GM18873 (cell line): ENCODE data around the gene RPS2.
"Not testable (repeated sequence)": the region's sequence is repeated elsewhere in the genome, so short reads cannot be mapped to it uniquely, and the experiment has no call there.

Experiments used
- ATAC-seq: cut with Tn5 transposase; IDR thresholded peaks from one replicate; pipeline ENCODE4 v1.9.1; 2021; ENCODE audit warnings: mild to moderate bottlenecking, moderate library complexity, moderate number of reproducible peaks; ENCODE audit not compliant: unreplicated experiment, low FRiP score

RPS2 gene

GRCh38 chr16:1965396-1966001, 873 bp upstream of the RPS2 start:
- no peak for ATAC-seq

DNA sequence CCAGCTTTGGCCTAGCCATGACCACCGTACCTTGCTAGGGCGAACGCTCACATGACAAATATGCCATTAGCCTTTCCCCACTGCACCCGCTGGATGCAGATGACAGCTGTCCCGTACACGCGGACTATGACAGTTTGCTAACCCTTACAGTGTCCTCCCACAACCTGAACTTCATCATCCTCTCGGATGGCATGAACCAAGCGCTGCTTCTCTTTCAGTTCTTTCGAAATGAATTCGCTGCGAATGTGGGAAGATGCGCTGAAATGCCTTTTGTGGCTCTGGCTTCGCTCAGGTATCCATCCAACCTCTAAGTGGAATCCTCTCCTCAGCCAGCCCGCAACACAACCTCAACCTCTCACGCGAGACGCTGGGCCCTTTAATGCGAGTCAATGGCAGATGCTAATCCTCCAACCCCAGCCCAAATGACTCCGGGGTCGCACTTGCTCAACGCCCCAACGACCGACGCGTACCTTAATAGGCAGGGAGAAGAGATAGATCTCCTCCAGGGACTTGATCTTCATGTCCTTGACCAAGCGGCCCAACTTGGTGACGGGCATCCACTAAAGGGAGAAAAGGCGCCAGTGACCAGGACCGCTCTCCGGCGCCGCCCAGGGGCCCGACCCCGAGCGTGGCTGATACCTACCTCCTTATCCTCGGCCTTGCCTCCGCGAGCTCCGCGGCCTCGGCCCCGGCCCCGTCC, 670 bp downstream of the RPS2 start:
- peak; percentile 2 for ATAC-seq

DNA sequence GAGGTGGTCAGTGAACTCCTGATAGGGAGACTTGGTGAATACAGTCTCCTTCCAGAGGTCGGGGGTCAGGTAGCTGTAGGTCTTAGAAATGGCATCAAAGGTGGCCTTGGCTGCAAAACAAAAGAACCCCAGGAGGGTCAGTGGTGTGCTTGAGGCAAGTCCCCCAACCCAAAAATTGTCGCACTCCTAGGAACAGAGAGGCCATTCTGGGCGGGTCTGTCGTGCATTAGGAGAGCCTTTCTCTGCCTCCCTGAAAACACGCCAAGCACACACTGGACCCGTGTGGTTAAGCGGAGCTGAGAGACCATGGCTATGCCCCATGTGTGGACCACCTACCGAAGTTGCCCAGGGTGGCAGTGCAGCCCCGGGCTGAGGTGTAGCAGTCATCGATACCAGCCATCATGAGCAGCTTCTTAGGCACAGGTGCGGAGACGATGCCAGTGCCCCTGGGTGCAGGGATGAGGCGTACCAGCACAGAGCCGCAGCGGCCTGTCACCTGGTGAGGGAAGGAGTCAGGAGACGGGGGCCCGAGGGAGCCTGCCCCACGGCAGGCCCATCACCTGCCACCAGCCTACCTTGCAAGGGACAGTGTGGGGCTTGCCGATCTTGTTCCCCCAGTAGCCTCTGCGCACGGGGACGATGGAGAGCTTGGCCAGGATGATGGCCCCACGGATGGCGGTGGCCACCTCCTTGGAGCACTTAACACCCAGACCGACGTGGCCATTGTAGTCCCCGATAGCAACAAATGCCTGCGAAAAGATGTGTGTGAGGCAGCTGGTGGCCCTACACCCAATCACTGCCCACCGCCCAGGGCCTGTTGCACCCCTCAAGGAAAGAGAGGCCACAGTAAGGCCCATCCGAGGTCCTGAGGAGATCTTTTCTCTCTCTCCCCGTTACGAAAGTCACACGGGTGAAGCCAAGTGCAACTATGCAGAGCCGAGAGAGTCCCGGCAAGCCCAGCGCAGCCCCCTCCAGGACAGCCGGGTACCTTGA, 2.2 kb downstream of the RPS2 start:
- not testable (repeated sequence) for ATAC-seq

- ATAC-seq, result no peak
Observed at GRCh38 chr16:1961651-1962067, 3.0 kb downstream of the RPS2 start.

DNA sequence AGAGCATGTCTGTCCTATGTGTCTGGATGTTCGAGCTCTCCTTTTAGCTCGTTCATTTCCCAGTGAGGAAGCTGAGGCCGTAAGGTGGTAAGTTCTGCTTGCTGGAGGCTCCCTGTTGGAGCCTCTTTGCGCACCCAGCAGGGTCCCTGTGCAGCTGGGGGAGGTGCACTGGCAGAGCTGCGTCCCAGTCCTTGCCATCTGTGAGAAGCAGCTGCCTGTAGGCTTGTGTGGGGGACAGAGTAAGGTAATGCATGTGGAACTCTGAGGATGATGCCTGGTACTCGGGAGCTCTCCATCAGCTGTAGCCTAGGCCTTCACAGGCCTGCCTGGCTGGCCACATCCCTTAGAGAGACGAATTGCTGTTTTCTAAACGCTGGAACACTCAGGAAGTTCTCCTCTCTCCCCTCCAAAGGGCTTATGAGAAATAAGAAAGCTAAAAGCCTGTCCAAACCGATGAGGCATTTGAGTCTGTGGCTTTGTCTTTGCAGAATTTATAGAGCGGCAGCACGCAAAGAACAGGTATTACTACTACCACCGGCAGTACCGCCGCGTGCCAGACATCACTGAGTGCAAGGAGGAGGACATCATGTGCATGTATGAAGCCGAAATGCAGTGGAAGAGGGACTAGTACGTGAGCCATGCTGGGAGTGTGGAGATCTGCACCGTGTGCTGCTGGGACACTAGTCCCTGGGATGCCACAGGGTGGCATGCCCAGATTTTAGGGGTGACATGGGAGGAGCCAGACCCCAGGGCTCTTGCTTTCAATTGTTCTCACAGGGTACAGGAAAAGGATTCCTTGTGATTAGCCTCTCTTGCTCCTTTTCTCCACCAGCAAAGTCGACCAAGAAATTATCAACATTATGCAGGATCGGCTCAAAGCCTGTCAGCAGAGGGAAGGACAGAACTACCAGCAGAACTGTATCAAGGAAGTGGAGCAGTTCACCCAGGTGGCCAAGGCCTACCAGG, 3.7 kb downstream of the RPS2 start:
- no peak for ATAC-seq

DNA sequence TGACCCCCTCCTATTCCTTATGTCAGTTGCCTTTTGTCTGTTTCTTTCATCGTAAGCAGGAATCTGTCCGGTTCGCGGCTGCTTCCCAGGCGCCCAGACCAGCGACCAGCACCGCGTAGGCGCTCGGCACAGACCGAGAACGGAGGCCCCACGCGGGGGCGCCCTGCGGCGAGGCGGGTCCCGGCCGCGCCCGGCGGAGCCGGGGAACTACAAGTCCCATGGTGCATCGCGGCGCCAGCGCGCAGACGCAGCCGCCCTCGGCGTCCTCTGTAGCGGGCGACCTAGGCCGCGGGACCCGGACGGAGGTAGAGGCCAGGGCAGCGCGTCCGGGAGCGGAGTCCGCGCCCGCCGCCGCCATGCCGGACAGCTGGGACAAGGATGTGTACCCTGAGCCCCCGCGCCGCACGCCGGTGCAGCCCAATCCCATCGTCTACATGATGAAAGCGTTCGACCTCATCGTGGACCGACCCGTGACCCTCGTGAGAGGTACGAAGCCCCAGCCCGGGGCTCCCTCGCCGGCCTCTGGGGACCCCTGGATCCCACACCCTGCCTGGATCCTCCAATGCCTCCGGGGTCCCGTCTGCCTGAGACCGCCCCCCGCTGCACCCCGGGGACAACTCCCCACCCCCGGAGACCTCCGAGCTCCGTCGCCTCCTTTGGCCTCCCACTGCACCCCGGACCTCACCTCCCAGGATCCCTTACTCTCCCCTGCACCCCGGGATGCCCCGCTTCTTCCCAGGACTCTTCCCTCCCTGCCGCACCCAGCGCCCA, 5.2 kb downstream of the RPS2 start, which contains the start of gene NDUFB10:
TSS of gene NDUFB10 (plus strand) at position 270 of the 771 bp plus-strand sequence. CDS start at position 357, 87 bp downstream.
- peak; percentile 47 for ATAC-seq

GRCh38 chr16:1958715-1959268, 5.8 kb downstream of the RPS2 start:
- ATAC-seq, result no peak

- not testable (repeated sequence) for ATAC-seq
Observed at GRCh38 chr16:1958143-1958491, 6.5 kb downstream of the RPS2 start.

DNA sequence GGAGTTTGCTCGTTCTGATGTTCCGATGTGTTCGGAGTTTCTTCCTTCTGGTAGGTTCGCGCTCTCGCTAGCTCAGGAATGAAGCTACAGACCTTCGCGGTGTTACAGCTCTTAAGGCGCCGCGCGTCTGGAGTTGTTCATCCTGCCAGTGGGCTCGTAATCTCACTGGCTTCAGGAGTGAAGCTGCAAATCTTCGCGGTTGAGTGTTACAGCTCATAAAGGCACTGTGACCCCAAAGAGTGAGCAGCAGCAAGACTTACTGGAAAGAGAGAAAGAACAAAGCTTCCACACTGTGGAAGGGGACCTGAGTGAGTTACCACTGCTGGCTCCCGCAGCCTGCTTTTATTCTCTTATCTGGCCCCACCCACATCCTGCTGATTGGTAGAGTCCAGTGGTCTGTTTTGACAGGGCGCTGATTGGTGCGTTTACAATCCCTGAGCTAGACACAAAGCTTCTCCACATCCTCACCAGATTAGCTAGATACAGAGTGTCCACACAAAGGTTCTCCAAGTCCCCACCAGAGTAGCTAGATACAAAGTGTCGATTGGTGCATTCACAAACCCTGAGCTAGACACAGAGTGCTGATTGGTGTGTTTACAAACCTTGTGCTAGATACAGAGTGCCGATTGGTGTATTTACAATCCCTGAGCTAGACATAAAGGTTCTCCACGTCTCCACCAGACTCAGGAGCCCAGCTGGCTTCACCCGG, 7.0 kb downstream of the RPS2 start:
- ATAC-seq, result not testable (repeated sequence)

DNA sequence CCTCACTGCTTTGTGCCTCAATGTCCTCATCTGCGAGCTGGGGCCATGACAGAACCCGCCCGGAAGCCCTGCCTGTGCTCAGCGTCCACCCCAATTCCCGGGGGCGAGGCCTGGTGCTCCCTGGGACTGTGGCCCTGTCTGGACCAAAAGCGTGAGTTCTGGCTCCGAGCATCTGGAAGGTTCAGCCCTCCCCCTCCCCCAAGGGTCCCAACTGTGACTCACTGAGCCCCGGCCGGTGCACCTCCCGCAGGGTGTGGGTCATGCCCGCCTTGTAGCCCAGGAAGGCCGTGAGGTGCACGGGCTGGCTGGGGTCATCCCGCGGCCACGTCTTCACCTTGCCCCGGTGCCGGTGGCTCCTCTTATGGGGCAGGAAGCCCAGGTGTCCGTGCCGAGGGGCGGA, 10.9 kb downstream of the RPS2 start:
- ATAC-seq, result no peak

DNA sequence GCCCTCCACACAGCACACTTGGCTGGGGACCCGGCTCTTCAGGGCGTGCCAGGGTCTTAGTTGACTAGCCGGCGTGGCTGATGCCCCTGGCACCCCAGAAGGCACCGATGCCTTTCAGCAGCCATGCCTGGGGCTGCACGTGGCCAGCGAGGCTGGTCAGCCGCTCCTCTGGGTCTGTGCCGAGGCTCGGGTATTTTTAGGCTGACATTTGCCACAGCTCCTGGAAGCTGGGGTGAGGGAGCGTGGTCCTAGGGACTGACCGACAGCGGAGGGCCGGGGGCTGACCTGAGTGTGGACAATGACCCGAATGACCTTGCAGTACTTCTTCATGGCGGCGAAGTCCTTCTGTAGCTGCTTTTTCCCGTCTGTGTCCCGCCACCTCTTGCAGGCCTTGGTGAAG, 14.1 kb downstream of the RPS2 start:
- no peak for ATAC-seq

DNA sequence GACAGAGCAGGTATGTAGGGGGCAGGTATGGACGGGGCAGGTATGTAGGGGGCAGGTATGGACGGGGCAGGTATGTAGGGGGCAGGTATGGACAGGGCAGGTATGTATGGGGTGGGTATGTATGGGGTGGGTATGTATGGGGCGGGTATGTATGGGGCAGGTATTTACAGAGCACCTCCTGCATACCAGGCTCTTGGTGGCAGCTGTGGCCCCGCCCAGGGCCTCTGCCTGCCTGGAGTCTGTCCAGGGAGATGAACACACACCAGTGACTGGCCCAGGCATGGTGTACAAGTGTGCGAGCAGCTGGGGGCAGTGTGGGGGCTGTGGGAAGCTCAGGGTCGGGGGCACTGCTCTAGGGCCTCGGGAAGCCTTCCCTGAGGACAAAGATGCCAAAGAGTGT, 14.6 kb downstream of the RPS2 start:
- ATAC-seq, result no peak

GRCh38 chr16:1949507-1949906, 15.1 kb downstream of the RPS2 start:
- ATAC-seq, result no peak

GRCh38 chr16:1947369-1947670, 17.3 kb downstream of the RPS2 start:
- no peak for ATAC-seq

GRCh38 chr16:1946495-1947368, 17.9 kb downstream of the RPS2 start:
- ATAC-seq, result no peak

DNA sequence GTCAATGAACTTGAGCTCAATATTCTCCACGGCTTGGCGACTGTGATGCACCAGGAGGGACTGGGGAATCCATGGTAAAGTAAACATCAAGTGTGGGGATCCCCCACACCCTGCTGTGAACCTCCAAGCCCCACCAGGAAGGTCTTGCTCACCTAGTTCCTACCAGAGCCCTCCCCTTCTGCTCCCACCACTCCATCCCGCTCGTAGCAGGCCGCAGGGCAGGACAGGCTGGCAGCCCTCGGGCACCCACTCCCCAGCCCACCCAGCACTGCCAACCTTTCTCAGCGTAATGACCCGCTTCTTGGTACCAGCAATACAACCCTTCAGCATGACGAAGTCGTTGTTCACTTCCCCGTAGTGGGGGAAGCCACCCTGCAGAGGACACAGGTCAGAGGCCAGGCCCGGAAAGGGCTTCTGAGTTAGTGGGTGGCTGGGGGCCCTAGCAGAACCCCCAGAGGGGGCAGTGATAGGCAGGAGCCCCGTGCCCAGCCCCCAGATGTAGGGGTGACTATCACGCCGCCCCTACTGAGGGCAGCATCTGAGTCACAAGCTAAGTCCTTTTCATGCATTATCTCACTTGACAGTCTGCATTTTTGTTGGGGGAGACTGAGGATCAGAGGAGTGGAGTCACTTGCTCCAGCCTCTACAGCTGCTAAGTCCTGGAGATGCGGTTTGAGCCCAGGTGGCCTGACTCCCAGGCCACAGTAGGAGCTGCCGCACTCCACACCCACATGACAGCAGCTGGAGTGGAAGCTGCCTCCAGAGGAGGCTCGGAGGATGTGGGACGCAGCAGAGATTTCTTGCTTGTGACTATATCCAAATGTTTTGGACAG, 18.9 kb downstream of the RPS2 start:
- no peak for ATAC-seq
